Kidney (tissue), 14 donors: ENCODE measurements around the gene TMA7B. TPM values are rescaled to one million over a fixed set of nuclear protein-coding genes. Genes with fewer than 3 reads are reported as not detected.

Experiments
- DNase-seq, 5 donors: peaks; one replicate each; pipeline ENCODE4 v3.0.0-alpha.2; 2013 to 2020
- FAIRE-seq: peaks from 2 replicates; lab custom pipeline; 2012; peaks lifted over from hg19 to GRCh38; lab: Jason Lieb, UNC
- H3K27ac ChIP-seq, 2 donors: one replicate each; pipeline ENCODE4 v1.7.0; 2013; ENCODE audit warnings: low read depth in 2 of 2, low read length in 2 of 2, inconsistent platforms in 1 of 2
- H3K27me3 ChIP-seq: one replicate; pipeline ENCODE4 v1.7.1; 2013; ENCODE audit warnings: low read length, inconsistent platforms; ENCODE audit not compliant: control insufficient read depth, insufficient read depth
- H3K36me3 ChIP-seq, 3 donors: one replicate each; pipeline versions ENCODE4 v1.7.0 to v1.7.1; 2013; ENCODE audit warnings: low read length in 3 of 3, control low read depth in 1 of 3, inconsistent platforms in 1 of 3; ENCODE audit not compliant: insufficient read depth in 3 of 3, control insufficient read depth in 2 of 3
- H3K4me1 ChIP-seq, 3 donors: one replicate each; pipeline versions ENCODE4 v1.7.0 to v1.7.1; 2013; ENCODE audit warnings: low read length in 3 of 3, inconsistent platforms in 1 of 3, low read depth in 1 of 3; ENCODE audit not compliant: control insufficient read depth in 2 of 3, insufficient read depth in 2 of 3
- H3K4me3 ChIP-seq, 3 donors: one replicate each; pipeline versions ENCODE4 v1.7.0 to v1.8.1; 2013; ENCODE audit warnings: low read length in 3 of 3, control low read depth in 1 of 3, inconsistent platforms in 1 of 3
- H3K9ac ChIP-seq, 3 donors: one replicate each; pipeline versions ENCODE4 v1.7.0 to v1.7.1; 2013; ENCODE audit warnings: low read length in 3 of 3, control low read depth in 1 of 3, inconsistent platforms in 1 of 3
- H3K9me3 ChIP-seq, 3 donors: one replicate each; pipeline versions ENCODE4 v1.7.0 to v1.7.1; 2013; ENCODE audit warnings: low read length in 3 of 3, control low read depth in 1 of 3, inconsistent platforms in 1 of 3; ENCODE audit not compliant: control insufficient read depth in 2 of 3, insufficient read depth in 1 of 3
- intact Hi-C: fragments of 100-400 bp; cut with DNase I; formaldehyde crosslinking; loops from one replicate; pipeline ENCODE4 v1.11.1; 2022
- polyA plus RNA-seq: library from polyadenylated mRNA; stranded (reverse); fragments of 350-450 nt; fragmentation: Illumina TruSeq; extraction: RNeasy Lipid Tissue Mini Kit (QIAGEN cat#74804); gene quantifications from one replicate; pipeline ENCODE4 v1.2.3, GENCODE V29; 2014; ENCODE audit warnings: low read depth, low replicate concordance; ENCODE audit not compliant: insufficient read depth
- total RNA-seq: library from RNA; stranded (reverse); fragmentation: NEBNext Ultra II Directional; extraction: Animal tissue kit (Norgen Biotek cat#: 25700); gene quantifications from one replicate; pipeline ENCODE4 v1.2.1, GENCODE V29; 2021
- TF ChIP-seq, protein P1 (sequence below): IDR thresholded peaks from 3 replicates; pipeline ENCODE4 v1.5.1; 2012; ENCODE audit warnings: mild to moderate bottlenecking, moderate library complexity, borderline replicate concordance; ENCODE audit not compliant: insufficient read depth; ENCODE audit errors: extremely low read depth
- donor health status: control.
- donor health status: control.
- donor health status: control.
- donor health status: control.
- donor health status: control.
- donor health status: DM: yes; HTN: yes; CAD: no.
- donor health status: Normal renal cell carcinoma (clear cell type).

The TMA7B gene
- total and polyA plus RNA-seq, 2 donors from 2014 or later = 0.63 TPM; not detected in 1

DNA sequence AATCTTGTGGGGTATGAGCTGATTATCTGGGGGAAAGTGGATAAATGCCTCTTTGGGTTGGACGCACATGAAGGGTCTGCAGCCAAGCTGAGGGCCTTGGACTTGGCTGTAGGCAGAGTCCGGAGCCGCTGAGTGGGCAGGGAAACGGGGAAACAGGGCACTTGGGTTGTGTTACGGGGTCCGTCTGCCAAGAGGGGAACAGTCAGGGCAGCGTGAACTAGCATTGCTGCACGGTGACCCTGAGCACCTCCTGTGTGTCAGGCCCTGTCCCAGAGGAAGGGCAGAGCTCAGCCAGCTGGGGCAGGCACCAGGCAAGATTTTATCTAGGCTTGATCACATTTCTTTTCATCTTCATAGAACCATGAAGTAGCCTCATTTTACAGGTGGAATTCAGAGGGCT, 46.4 kb downstream of the TMA7B start:
- intact Hi-C loops = no loop called here
- Histone ChIP-seq H3K4me1 (peaks cover 0 to 18% (median 0%) of the 10 kb centered on the region in 3 donors), H3K9ac (no peak overlapping the region), H3K9me3 (no peaks in the 10 kb centered on the region), H3K4me3 (no peak overlapping the region), H3K27ac (no peak overlapping the region), H3K36me3 (no peaks in the 10 kb centered on the region), H3K27me3 (peaks cover 5% of the 10 kb centered on the region)
- TF ChIP-seq, protein P1, sequence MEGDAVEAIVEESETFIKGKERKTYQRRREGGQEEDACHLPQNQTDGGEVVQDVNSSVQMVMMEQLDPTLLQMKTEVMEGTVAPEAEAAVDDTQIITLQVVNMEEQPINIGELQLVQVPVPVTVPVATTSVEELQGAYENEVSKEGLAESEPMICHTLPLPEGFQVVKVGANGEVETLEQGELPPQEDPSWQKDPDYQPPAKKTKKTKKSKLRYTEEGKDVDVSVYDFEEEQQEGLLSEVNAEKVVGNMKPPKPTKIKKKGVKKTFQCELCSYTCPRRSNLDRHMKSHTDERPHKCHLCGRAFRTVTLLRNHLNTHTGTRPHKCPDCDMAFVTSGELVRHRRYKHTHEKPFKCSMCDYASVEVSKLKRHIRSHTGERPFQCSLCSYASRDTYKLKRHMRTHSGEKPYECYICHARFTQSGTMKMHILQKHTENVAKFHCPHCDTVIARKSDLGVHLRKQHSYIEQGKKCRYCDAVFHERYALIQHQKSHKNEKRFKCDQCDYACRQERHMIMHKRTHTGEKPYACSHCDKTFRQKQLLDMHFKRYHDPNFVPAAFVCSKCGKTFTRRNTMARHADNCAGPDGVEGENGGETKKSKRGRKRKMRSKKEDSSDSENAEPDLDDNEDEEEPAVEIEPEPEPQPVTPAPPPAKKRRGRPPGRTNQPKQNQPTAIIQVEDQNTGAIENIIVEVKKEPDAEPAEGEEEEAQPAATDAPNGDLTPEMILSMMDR = no peak
- DNase-seq = peak in 1 of 5 donors; percentile 49
- FAIRE-seq = no peak

DNA sequence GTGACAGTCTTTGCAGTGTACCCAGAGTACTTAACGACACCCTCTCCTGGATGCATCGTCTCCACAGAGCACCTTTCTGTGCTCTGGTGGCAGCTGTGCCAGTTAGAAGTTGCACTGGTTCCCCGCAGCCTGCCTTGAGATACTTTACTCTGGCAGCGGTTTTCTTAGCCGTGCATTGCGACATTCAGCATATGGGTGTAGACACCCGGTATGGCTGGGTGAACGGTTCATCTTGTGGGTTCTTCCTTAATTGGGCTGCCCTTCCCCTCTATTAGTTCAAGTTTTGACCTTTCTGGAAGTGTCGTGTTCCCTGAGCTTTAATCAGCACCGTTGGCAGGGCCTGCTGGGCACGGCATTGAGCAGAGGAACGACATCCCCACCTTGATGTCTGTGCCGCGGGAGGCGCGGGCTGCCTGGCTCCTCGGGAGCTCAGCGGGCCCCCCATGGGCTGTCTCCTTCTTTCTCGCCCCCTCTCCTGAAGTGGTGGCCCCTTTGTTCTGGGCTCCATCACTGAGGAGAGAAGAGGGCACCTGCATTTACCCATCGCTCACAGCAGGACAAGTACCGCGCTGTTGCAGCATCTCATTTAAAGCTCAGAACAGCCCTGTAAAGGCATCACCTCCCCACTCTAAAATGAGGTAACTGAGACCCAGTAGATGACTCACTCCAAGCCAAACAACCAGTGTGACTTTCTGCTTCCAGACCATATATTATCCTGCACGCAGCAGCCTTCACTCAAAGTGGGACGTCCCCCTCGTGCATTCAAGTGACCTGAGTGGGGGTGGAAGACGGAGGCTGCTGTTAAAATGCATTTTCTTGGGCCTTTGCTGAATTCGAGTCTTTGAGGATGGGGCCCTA, 47.9 kb downstream of the TMA7B start:
- no peaks in the 10 kb centered on the region for H3K36me3 ChIP-seq
- DNase-seq (peak in 1 of 5 donors; percentile 49), FAIRE-seq (no peak)
- intact Hi-C loops = no loop called here
- no peaks in the 10 kb centered on the region for H3K9me3 ChIP-seq
- H3K9ac ChIP-seq = no peak overlapping the region
- H3K27ac ChIP-seq = no peak overlapping the region
- peaks cover 0 to 18% (median 0%) of the 10 kb centered on the region in 3 donors for H3K4me1 ChIP-seq
- H3K4me3 ChIP-seq = no peak overlapping the region
- peaks cover 5% of the 10 kb centered on the region for H3K27me3 ChIP-seq
- TF ChIP-seq, protein P1 = no peak

DNA sequence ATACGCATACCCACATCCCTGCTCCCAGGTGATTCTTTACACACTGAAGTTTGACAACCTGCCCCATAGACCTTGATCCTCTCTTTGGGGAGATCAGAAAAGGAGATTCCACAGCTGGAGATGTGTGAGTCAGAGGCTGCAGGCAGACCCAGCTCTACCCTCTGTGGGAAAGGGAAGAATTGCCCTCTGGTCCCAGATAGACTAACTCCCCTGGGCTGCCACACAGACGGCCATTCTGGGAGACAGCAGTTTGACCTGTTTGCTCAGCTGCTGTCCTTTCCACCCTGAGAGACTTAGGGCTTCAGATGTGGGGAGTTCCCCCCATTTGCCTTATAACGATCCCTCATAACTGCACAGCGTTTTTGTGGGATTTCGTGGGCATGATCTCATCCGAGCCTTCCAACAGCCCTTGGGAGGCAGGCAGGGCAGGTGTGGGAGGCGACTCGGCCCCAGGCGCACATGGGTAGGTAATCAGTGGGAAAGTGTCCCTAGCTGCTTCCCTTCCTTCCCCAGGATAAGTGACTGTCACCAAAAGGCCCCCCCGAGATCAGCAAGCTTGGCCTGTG, 48.6 kb downstream of the TMA7B start:
- TF ChIP-seq, protein P1 = no peak
- DNase-seq (peak in 1 of 5 donors; percentile 43), FAIRE-seq (no peak)
- H3K27ac ChIP-seq = no peak overlapping the region
- H3K36me3 ChIP-seq = no peaks in the 10 kb centered on the region
- H3K4me1 ChIP-seq = peaks cover 0 to 18% (median 0%) of the 10 kb centered on the region in 3 donors
- no peak overlapping the region for H3K4me3 ChIP-seq
- H3K9me3 ChIP-seq = no peaks in the 10 kb centered on the region
- H3K9ac ChIP-seq = no peak overlapping the region
- intact Hi-C loops = no loop called here
- H3K27me3 ChIP-seq = peaks cover 5% of the 10 kb centered on the region
